Mammary epithelial cell (primary cell): ENCODE results near the gene COBLL1.

ENCODE experiments used
- EZH2 ChIP-seq: IDR thresholded peaks from 2 replicates; pipeline ENCODE4 v1.6.1; 2012; ENCODE audit warnings: low read length, inconsistent platforms, borderline replicate concordance
- TF ChIP-seq, protein P1 (sequence below), 2 donors: IDR thresholded peaks in 1 of 2; conservative IDR thresholded peaks in 1 of 2; 2 replicates each; pipeline ENCODE4 v1.5.1; 2011 to 2012; ENCODE audit warnings: inconsistent platforms in 2 of 2, low read length in 2 of 2, mild to moderate bottlenecking in 2 of 2, control low read depth in 1 of 2, low read depth in 1 of 2; ENCODE audit not compliant: insufficient read depth in 1 of 2; ENCODE audit errors: extremely low read depth in 1 of 2

DNA sequence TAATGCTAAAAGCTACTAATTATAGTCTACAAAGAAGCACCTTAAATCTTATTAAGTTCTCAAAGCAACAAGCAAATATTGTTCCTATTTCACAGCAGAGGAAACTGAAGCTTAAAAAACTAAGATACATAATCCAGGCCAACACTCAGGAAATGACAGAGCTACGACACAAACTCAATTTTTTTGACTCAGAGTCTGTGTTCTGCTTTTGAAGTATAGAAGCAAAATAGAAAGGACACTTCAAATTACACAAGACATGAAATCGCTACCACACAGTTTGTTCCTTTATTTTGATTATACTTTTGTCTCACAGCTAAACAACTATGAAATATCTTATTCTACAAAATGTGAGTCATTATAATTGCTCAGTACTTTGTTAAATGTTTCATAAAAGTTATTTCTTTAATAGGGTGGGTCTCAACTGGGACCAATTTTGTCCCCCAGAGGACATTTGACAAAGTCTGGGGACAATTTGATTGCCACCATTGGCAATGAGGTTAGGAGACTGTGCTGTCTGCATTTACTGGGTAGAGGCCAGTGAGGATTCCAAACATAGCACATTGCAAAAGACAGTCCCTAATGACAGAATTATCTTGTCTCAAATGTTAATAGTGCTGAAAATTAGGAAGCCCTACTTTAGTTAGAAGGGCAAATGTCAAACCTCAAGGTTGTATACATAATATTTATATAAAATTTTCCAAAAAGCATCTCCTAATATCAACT, 118.8 kb downstream of the COBLL1 start:
- TF ChIP-seq, protein P1, sequence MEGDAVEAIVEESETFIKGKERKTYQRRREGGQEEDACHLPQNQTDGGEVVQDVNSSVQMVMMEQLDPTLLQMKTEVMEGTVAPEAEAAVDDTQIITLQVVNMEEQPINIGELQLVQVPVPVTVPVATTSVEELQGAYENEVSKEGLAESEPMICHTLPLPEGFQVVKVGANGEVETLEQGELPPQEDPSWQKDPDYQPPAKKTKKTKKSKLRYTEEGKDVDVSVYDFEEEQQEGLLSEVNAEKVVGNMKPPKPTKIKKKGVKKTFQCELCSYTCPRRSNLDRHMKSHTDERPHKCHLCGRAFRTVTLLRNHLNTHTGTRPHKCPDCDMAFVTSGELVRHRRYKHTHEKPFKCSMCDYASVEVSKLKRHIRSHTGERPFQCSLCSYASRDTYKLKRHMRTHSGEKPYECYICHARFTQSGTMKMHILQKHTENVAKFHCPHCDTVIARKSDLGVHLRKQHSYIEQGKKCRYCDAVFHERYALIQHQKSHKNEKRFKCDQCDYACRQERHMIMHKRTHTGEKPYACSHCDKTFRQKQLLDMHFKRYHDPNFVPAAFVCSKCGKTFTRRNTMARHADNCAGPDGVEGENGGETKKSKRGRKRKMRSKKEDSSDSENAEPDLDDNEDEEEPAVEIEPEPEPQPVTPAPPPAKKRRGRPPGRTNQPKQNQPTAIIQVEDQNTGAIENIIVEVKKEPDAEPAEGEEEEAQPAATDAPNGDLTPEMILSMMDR (conservative IDR thresholded peaks at IDR 0.05 in 1 of 2, IDR thresholded peaks at IDR 0.05 in 1 of 2; ENCODE audit: extremely low read depth in 1 of 2, insufficient read depth in 1 of 2, low read depth in 1 of 2, low read length in 2 of 2) = no peak
- no peak for TF ChIP-seq EZH2
